GM23338 (cell line): ENCODE measurements around the gene IQCE. TPM values are rescaled to one million over a fixed set of nuclear protein-coding genes. Genes with fewer than 3 reads are reported as not detected.

ENCODE experiments used
- ATAC-seq: fragments of 200-7000 bp; cut with Tn5 transposase; 3 replicates; pipeline ENCODE4 v1.9.1; 2020
- DNase-seq: peaks from one replicate; pipeline ENCODE4 v3.0.0-alpha.2; 2015; ENCODE audit warnings: low spot score
- H2AFZ ChIP-seq: fragments of 200-600 bp; sonication (generic); 2 replicates; pipeline ENCODE4 v1.8.0; 2016; ENCODE audit warnings: antibody characterized with exemption, mild to moderate bottlenecking, moderate library complexity
- H3F3A ChIP-seq: fragments of 200-600 bp; sonication (generic); replicated peaks from 2 replicates; pipeline ENCODE4 v1.8.0; 2017; ENCODE audit warnings: antibody characterized with exemption, mixed run types, low read depth
- H3K27ac ChIP-seq: fragments of 200-600 bp; sonication (generic); 2 replicates; pipeline ENCODE4 v1.6.1; 2016; ENCODE audit warnings: low read depth
- H3K27me3 ChIP-seq: fragments of 200-600 bp; sonication (generic); 2 replicates; pipeline ENCODE4 v1.8.0; 2016; ENCODE audit warnings: mild to moderate bottlenecking, mixed run types, moderate library complexity; ENCODE audit not compliant: insufficient read depth
- H3K36me3 ChIP-seq: fragments of 200-600 bp; sonication (generic); 2 replicates; pipeline ENCODE4 v1.8.0; 2016; ENCODE audit warnings: mild to moderate bottlenecking; ENCODE audit not compliant: insufficient read depth
- H3K4me1 ChIP-seq: fragments of 200-600 bp; sonication (generic); 2 replicates; pipeline ENCODE4 v1.8.0; 2016; ENCODE audit warnings: mild to moderate bottlenecking, moderate library complexity; ENCODE audit not compliant: insufficient read depth
- H3K4me2 ChIP-seq: fragments of 200-600 bp; sonication (generic); 2 replicates; pipeline ENCODE4 v1.7.1; 2017; ENCODE audit warnings: mixed run types
- H3K4me3 ChIP-seq: fragments of 200-600 bp; sonication (generic); 2 replicates; pipeline ENCODE4 v1.6.1; 2016; ENCODE audit warnings: mixed run types
- H3K79me2 ChIP-seq: fragments of 200-600 bp; sonication (generic); replicated peaks from 2 replicates; pipeline ENCODE4 v1.8.0; 2017; ENCODE audit warnings: mild to moderate bottlenecking; ENCODE audit not compliant: insufficient read depth
- H3K9me2 ChIP-seq: fragments of 200-600 bp; sonication (generic); 2 replicates; pipeline ENCODE4 v1.8.0; 2017; ENCODE audit not compliant: insufficient read depth
- H4K20me1 ChIP-seq: fragments of 200-600 bp; sonication (generic); replicated peaks from 2 replicates; pipeline ENCODE4 v1.8.0; 2017; ENCODE audit warnings: mild to moderate bottlenecking; ENCODE audit not compliant: insufficient read depth
- H3K27ac Mint-ChIP-seq: 2 replicates; pipeline ENCODE4 v1.8.0; 2020; ENCODE audit warnings: inconsistent platforms, mild to moderate bottlenecking, moderate library complexity, mixed read lengths
- H3K27me3 Mint-ChIP-seq: 3 replicates; pipeline ENCODE4 v1.8.0; 2022; ENCODE audit warnings: low read depth, mild to moderate bottlenecking, moderate library complexity, mixed read lengths, inconsistent platforms; ENCODE audit not compliant: insufficient read depth, poor library complexity
- H3K36me3 Mint-ChIP-seq: 3 replicates; pipeline ENCODE4 v1.8.0; 2021; ENCODE audit warnings: low read depth, mild to moderate bottlenecking, inconsistent platforms, moderate library complexity, mixed read lengths
- H3K4me1 Mint-ChIP-seq: 3 replicates; pipeline ENCODE4 v1.8.0; 2020; ENCODE audit warnings: mild to moderate bottlenecking, inconsistent platforms, mixed read lengths
- H3K4me3 Mint-ChIP-seq: 3 replicates; pipeline ENCODE4 v1.8.0; 2021; ENCODE audit warnings: moderate library complexity, mild to moderate bottlenecking, inconsistent platforms, mixed read lengths
- H3K9me3 Mint-ChIP-seq: 3 replicates; pipeline ENCODE4 v1.8.0; 2020; ENCODE audit warnings: moderate library complexity, mild to moderate bottlenecking, inconsistent platforms, mixed read lengths
- CREB1 ChIP-seq: fragments of 250-450 bp; sonication (Bioruptor Pico); IDR thresholded peaks from 2 replicates; pipeline ENCODE4 v1.5.0; 2020; ENCODE audit warnings: low read depth, mild to moderate bottlenecking, moderate library complexity
- EZH2 ChIP-seq: fragments of 200-600 bp; sonication (generic); IDR thresholded peaks from one replicate; pipeline ENCODE4 v1.8.0; 2017; ENCODE audit warnings: antibody characterized with exemption, mild to moderate bottlenecking, low read depth; ENCODE audit not compliant: unreplicated experiment
- EZH2phosphoT487 ChIP-seq: fragments of 200-600 bp; sonication (generic); IDR thresholded peaks from one replicate; pipeline ENCODE4 v1.8.1; 2018; ENCODE audit warnings: antibody characterized with exemption; ENCODE audit not compliant: unreplicated experiment
- JUNB ChIP-seq: IDR thresholded peaks from one replicate; pipeline ENCODE4 v1.6.1; 2016; ENCODE audit warnings: antibody characterized with exemption; ENCODE audit not compliant: unreplicated experiment
- NANOG ChIP-seq: IDR thresholded peaks from 2 replicates; pipeline ENCODE4 v1.6.1; 2016; ENCODE audit warnings: antibody characterized with exemption, borderline replicate concordance
- POLR2AphosphoS5 ChIP-seq: IDR thresholded peaks from 2 replicates; pipeline ENCODE4 v1.6.1; 2016; ENCODE audit warnings: antibody characterized with exemption, low read depth
- STAT1 ChIP-seq: IDR thresholded peaks from one replicate; pipeline ENCODE4 v1.6.1; 2016; ENCODE audit warnings: antibody characterized with exemption; ENCODE audit not compliant: unreplicated experiment
- ZNF114 ChIP-seq: fragments of 250-450 bp; sonication (Bioruptor Pico); IDR thresholded peaks from 2 replicates; pipeline ENCODE4 v1.5.0; 2020; ENCODE audit warnings: mild to moderate bottlenecking, moderate library complexity
- ZNF331 ChIP-seq: fragments of 250-450 bp; sonication (Bioruptor Pico); IDR thresholded peaks from 2 replicates; pipeline ENCODE4 v1.5.0; 2020; ENCODE audit warnings: low read depth, mild to moderate bottlenecking, moderate library complexity
- polyA plus RNA-seq: library from polyadenylated mRNA; unstranded; fragments of >200 nt; fragmentation: Nextera tagmentation; extraction: Ambion mirVana; gene quantifications from 2 replicates; pipeline ENCODE4 v1.2.1, GENCODE V29; 2016
- total RNA-seq: library from RNA; depleted of rRNA; stranded (reverse); fragments of >200 nt; shearing (Covaris generic); gene quantifications from 2 replicates; pipeline ENCODE4 v1.2.3, GENCODE V29; 2014
- TF ChIP-seq, protein P1 (sequence below), 2 experiments: fragments of 200-600 bp in 1 of 2; sonication (generic) in 1 of 2; conservative IDR thresholded peaks; 2 replicates each; pipeline versions ENCODE4 v1.5.1 to v1.6.1; 2016 to 2017; ENCODE audit warnings: antibody characterized with exemption in 2 of 2, low read depth in 2 of 2, mild to moderate bottlenecking in 2 of 2, moderate library complexity in 1 of 2
- TF ChIP-seq, protein P2 (sequence below): IDR thresholded peaks from 2 replicates; pipeline ENCODE4 v1.6.1; 2016; ENCODE audit warnings: antibody characterized with exemption
- TF ChIP-seq, protein P3 (sequence below): fragments of 250-450 bp; sonication (Bioruptor Pico); IDR thresholded peaks from 2 replicates; pipeline ENCODE4 v1.5.0; 2020; ENCODE audit warnings: mild to moderate bottlenecking, moderate library complexity
- TF ChIP-seq, protein P4 (sequence below): IDR thresholded peaks from one replicate; pipeline ENCODE4 v1.6.1; 2018; ENCODE audit warnings: antibody characterized with exemption; ENCODE audit not compliant: unreplicated experiment

The IQCE gene
- total and polyA plus RNA-seq, 2 experiments from 2014 or later, result 5.0 to 7.7 TPM

DNA sequence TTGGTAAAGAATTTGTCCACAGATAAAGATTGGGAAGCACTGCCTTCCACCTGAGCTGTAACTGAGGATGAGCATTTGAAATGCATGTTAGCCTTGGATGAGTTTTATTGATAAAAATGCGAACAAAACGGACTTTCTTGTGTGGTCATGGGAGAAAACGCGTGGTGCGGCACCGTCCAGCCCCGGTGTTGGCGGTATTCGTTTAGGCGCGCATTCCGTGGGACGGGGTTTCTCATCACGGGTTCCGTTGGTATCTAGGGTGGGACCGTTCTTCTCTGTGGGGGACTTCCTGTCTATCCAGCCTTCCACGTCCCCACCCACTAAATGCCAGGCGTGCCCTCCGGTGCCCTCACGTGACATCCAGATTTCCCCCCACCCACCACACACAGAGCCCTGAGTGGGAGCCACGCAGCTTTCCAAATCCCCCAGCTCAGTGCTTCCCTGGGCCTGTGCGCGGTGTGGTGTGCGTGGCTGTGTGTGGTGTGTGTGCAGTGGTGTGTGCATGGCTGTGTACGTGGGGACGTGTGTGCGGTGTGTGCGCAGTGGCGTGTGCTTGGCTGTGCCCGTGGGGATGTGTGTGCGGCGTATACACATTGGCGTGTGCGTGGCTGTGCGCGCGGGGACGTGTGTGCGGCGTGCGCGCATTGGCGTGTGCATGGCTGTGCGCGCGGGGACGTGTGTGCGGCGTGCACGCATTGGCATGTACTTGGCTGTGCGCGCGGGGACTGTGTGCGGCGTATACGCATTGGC lies 18.1 kb downstream of the IQCE start:
- Histone ChIP-seq H3F3A (no peaks in the 10 kb centered on the region), H3K4me2 (no peak overlapping the region), H3K27me3 (no peaks in the 10 kb centered on the region), H3K9me2 (no peaks in the 10 kb centered on the region), H3K4me3 (no peak overlapping the region), H3K79me2 (no peaks in the 10 kb centered on the region), H4K20me1 (no peaks in the 10 kb centered on the region), H3K4me1 (no peaks in the 10 kb centered on the region), H3K27ac (no peak overlapping the region), H3K36me3 (no peaks in the 10 kb centered on the region), H2AFZ (no peak overlapping the region)
- no peaks in the 10 kb centered on the region for H3K9me3 Mint-ChIP-seq
- H3K27me3 Mint-ChIP-seq, result peaks cover 11% of the 10 kb centered on the region
- no peak overlapping the region for H3K27ac Mint-ChIP-seq
- no peaks in the 10 kb centered on the region; the same call in 2 of the 3 replicates for H3K36me3 Mint-ChIP-seq
- ATAC-seq (no peak), DNase-seq (no peak)
- TF ChIP-seq EZH2phosphoT487, result no peak
- TF ChIP-seq ZNF331 (CRISPR knock-in tag), result no peak
- TF ChIP-seq, protein P1, sequence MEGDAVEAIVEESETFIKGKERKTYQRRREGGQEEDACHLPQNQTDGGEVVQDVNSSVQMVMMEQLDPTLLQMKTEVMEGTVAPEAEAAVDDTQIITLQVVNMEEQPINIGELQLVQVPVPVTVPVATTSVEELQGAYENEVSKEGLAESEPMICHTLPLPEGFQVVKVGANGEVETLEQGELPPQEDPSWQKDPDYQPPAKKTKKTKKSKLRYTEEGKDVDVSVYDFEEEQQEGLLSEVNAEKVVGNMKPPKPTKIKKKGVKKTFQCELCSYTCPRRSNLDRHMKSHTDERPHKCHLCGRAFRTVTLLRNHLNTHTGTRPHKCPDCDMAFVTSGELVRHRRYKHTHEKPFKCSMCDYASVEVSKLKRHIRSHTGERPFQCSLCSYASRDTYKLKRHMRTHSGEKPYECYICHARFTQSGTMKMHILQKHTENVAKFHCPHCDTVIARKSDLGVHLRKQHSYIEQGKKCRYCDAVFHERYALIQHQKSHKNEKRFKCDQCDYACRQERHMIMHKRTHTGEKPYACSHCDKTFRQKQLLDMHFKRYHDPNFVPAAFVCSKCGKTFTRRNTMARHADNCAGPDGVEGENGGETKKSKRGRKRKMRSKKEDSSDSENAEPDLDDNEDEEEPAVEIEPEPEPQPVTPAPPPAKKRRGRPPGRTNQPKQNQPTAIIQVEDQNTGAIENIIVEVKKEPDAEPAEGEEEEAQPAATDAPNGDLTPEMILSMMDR (conservative IDR thresholded peaks at IDR 0.05; ENCODE audit: low read depth in 2 of 2), result no peak
- TF ChIP-seq STAT1, result no peak
- TF ChIP-seq, protein P2, sequence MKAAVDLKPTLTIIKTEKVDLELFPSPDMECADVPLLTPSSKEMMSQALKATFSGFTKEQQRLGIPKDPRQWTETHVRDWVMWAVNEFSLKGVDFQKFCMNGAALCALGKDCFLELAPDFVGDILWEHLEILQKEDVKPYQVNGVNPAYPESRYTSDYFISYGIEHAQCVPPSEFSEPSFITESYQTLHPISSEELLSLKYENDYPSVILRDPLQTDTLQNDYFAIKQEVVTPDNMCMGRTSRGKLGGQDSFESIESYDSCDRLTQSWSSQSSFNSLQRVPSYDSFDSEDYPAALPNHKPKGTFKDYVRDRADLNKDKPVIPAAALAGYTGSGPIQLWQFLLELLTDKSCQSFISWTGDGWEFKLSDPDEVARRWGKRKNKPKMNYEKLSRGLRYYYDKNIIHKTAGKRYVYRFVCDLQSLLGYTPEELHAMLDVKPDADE, result no peak
- no peak for TF ChIP-seq POLR2AphosphoS5
- TF ChIP-seq, protein P3, sequence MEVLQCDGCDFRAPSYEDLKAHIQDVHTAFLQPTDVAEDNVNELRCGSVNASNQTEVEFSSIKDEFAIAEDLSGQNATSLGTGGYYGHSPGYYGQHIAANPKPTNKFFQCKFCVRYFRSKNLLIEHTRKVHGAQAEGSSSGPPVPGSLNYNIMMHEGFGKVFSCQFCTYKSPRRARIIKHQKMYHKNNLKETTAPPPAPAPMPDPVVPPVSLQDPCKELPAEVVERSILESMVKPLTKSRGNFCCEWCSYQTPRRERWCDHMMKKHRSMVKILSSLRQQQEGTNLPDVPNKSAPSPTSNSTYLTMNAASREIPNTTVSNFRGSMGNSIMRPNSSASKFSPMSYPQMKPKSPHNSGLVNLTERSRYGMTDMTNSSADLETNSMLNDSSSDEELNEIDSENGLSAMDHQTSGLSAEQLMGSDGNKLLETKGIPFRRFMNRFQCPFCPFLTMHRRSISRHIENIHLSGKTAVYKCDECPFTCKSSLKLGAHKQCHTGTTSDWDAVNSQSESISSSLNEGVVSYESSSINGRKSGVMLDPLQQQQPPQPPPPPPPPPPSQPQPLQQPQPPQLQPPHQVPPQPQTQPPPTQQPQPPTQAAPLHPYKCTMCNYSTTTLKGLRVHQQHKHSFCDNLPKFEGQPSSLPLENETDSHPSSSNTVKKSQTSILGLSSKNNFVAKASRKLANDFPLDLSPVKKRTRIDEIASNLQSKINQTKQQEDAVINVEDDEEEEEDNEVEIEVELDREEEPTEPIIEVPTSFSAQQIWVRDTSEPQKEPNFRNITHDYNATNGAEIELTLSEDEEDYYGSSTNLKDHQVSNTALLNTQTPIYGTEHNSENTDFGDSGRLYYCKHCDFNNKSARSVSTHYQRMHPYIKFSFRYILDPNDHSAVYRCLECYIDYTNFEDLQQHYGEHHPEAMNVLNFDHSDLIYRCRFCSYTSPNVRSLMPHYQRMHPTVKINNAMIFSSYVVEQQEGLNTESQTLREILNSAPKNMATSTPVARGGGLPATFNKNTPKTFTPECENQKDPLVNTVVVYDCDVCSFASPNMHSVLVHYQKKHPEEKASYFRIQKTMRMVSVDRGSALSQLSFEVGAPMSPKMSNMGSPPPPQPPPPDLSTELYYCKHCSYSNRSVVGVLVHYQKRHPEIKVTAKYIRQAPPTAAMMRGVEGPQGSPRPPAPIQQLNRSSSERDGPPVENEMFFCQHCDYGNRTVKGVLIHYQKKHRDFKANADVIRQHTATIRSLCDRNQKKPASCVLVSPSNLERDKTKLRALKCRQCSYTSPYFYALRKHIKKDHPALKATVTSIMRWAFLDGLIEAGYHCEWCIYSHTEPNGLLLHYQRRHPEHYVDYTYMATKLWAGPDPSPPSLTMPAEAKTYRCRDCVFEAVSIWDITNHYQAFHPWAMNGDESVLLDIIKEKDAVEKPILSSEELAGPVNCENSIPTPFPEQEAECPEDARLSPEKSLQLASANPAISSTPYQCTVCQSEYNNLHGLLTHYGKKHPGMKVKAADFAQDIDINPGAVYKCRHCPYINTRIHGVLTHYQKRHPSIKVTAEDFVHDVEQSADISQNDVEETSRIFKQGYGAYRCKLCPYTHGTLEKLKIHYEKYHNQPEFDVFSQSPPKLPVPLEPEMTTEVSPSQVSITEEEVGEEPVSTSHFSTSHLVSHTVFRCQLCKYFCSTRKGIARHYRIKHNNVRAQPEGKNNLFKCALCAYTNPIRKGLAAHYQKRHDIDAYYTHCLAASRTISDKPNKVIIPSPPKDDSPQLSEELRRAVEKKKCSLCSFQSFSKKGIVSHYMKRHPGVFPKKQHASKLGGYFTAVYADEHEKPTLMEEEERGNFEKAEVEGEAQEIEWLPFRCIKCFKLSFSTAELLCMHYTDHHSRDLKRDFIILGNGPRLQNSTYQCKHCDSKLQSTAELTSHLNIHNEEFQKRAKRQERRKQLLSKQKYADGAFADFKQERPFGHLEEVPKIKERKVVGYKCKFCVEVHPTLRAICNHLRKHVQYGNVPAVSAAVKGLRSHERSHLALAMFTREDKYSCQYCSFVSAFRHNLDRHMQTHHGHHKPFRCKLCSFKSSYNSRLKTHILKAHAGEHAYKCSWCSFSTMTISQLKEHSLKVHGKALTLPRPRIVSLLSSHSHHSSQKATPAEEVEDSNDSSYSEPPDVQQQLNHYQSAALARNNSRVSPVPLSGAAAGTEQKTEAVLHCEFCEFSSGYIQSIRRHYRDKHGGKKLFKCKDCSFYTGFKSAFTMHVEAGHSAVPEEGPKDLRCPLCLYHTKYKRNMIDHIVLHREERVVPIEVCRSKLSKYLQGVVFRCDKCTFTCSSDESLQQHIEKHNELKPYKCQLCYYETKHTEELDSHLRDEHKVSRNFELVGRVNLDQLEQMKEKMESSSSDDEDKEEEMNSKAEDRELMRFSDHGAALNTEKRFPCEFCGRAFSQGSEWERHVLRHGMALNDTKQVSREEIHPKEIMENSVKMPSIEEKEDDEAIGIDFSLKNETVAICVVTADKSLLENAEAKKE (CRISPR knock-in tag), result no peak
- TF ChIP-seq CREB1 (CRISPR knock-in tag), result no peak
- no peak for TF ChIP-seq ZNF114 (CRISPR knock-in tag)
- TF ChIP-seq, protein P4, sequence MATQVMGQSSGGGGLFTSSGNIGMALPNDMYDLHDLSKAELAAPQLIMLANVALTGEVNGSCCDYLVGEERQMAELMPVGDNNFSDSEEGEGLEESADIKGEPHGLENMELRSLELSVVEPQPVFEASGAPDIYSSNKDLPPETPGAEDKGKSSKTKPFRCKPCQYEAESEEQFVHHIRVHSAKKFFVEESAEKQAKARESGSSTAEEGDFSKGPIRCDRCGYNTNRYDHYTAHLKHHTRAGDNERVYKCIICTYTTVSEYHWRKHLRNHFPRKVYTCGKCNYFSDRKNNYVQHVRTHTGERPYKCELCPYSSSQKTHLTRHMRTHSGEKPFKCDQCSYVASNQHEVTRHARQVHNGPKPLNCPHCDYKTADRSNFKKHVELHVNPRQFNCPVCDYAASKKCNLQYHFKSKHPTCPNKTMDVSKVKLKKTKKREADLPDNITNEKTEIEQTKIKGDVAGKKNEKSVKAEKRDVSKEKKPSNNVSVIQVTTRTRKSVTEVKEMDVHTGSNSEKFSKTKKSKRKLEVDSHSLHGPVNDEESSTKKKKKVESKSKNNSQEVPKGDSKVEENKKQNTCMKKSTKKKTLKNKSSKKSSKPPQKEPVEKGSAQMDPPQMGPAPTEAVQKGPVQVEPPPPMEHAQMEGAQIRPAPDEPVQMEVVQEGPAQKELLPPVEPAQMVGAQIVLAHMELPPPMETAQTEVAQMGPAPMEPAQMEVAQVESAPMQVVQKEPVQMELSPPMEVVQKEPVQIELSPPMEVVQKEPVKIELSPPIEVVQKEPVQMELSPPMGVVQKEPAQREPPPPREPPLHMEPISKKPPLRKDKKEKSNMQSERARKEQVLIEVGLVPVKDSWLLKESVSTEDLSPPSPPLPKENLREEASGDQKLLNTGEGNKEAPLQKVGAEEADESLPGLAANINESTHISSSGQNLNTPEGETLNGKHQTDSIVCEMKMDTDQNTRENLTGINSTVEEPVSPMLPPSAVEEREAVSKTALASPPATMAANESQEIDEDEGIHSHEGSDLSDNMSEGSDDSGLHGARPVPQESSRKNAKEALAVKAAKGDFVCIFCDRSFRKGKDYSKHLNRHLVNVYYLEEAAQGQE, result no peak
- no peak for TF ChIP-seq EZH2
- no peak for TF ChIP-seq JUNB
- no peak for TF ChIP-seq NANOG
- H3K4me3 Mint-ChIP-seq, result no peak overlapping the region
- H3K4me1 Mint-ChIP-seq, result no peaks in the 10 kb centered on the region
